Left lobe of liver (tissue), 2 donors: ENCODE data around the gene HOPX. TPM values are rescaled to one million over a fixed set of nuclear protein-coding genes. Genes with fewer than 3 reads are reported as not detected.
"Not testable (repeated sequence)": the region's sequence is repeated elsewhere in the genome, so short reads cannot be mapped to it uniquely, and the experiment has no call there.

ENCODE experiments used
- ATAC-seq: fragments of 200-7000 bp; cut with Tn5 transposase; one replicate; pipeline ENCODE4 v1.9.1; 2020; ENCODE audit warnings: mild to moderate bottlenecking, moderate library complexity
- DNase-seq: peaks from one replicate; pipeline ENCODE4 v3.0.0-alpha.2; 2020; ENCODE audit warnings: low spot score
- total RNA-seq: library from RNA; stranded (reverse); gene quantifications from one replicate; pipeline ENCODE4 v1.2.1, GENCODE V29; 2021
- donor health status: DM: no; HTN: no; CAD: no; lungs with moderate emphysema.
- donor health status: DM: no; HTN: yes; CAD: no.

The HOPX gene
- total RNA-seq, 1 donor from 2014 or later = 0.30 TPM

DNA sequence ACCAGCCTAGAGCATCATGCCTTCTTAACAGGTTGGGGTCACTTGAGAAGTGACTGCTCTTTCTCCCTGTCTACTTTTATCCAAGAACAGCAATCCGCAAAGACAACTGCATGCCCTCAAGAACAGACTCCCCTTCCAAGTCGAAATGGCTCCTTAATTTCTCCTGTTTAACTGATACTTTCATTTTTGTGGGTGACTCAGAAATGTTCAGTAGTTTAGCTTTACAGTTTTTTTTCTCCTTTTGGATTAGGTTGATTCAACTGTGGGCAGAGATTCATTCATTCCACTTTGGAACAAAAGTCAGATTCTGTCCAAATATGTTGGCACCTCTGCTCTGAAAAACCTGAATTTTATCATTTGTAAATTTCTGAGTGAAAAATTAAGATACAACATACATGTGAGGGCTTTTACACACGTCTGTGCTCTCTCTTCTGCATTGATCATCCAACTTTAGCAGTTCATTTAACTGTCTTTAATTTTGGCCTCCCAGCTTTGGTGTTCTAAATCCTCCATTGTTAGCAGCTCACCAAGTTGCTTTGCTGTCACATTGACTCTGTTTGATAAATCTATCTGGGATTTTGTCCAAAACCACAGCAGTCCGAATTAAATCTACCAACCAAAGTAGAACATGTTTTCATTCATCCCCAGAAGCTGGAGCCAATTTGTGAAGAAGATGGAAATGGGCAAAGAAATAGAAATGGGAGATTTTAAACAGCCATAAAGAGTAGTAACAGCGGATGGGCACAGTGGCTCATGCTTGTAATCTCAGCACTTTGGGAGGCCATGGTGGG lies 50.0 kb downstream of the HOPX start:
- DNase-seq = no peak
- no peak for ATAC-seq

DNA sequence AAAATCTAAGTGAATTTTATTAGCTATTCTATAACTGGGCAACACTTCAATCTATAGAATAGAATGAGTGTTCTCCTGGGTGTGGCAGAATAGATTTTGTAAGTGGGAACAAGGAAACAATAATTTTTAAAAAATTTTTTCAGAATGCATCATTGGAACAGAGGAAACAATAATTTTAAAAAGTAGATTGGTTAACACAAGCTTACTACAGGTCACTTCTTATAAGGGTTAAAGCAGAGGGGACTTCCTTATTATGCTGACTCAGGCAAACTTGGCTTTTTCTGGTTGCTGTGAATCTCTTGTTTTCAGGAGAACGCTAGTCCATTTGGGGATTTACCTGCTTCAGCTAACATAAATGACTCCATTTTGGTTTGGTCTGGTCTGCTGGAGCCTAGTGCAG lies 52.5 kb downstream of the HOPX start:
- no peak for ATAC-seq
- no peak for DNase-seq

DNA sequence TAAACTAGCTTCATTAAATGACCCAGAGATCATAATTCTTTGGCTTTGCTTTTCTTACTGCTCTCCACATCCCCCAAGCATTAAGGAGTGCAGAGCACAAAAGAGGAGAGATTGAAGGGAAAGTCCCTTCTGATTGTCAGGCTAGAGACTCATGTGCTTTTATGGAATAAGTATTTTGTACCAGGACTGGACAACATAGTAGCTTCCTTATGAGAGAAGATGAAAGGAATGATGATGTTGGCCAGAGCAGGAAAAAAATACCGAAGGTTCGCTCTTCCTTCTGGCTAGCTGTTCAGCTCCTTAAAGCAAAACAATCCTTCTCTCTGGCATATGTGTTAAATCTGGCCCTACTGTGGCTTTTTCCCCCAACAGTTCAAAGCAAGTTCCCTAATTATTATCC lies 53.1 kb downstream of the HOPX start:
- ATAC-seq (no peak), DNase-seq (no peak)

DNA sequence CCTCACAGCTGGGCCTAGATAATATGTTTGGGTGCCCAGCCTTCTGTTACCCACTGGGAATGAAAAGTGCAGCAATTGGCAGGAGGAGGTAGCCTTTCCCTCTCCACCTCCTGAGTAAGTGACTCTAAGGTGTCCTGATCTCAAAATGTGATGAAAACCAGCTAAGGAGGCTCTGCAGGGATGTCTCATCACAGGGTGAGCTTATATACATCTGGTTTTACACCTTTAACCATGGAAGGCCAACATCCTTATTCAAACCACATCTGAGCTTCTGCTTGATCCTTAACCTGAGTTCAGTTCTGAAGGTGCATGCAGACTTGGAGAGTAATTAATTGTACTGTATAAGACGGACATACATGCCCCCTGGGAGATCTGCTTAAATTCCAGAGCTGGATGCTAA lies 53.7 kb downstream of the HOPX start:
- no peak for ATAC-seq

DNA sequence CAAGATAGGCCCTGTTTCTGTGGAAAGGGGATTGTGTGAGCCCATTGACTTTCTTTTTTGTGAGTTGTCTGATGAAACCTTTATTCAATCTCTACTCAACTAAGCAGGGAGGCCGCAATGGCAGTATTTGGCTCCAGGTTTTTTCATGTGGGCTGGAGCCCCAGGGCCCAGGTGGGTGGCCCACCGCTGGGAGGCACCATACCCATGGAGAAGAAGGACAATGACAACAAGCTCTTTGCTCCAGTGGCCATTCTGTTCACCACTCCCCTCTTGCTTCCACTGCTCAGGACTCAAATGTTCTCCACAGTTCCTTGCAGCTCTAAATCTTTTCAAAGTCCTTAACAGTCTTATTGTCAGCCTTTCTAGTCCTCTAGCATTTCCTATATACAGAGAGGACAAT lies 54.1 kb downstream of the HOPX start:
- no peak for DNase-seq
- ATAC-seq = no peak

More for the DNA sequence above, 53.7 kb downstream of the HOPX start:
- no peak for DNase-seq

DNA sequence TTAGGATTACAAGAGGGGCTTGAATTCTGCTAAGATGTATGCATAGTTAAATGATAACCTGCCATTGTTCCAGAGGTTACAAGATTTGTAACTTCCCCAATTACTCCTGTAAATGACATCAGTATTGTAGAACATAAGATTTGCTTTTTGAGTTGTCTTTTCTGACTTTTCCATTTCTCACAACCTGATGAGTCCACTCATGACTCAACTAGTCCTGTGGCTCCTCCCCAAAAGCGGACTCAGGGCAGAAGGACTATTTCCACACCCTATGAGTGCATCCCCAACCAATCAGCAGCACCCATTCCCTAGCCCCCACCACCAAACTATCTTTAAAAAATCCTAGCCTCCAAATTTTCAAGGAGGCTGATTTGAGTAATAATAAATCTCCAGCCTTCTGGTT lies 54.7 kb downstream of the HOPX start:
- DNase-seq (no peak), ATAC-seq (no peak)

DNA sequence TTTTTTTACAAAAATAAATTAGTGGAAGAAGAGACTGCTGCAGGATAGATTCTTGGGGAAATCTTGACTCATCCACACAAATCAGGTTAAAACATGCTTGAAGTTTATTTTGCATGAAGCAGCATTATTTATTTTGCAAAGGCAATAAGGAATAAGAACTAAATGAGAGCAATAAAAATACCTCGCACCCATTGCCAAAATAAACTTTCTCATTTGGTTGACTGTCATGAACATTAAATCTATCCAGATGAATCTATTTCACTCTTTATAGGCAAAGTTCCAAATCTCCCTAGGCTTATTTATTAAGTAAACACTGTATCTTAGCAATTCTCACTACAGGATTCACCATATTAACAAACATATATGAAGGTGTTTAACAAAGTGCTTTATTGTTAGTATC lies 58.9 kb downstream of the HOPX start:
- DNase-seq = no peak
- no peak for ATAC-seq

DNA sequence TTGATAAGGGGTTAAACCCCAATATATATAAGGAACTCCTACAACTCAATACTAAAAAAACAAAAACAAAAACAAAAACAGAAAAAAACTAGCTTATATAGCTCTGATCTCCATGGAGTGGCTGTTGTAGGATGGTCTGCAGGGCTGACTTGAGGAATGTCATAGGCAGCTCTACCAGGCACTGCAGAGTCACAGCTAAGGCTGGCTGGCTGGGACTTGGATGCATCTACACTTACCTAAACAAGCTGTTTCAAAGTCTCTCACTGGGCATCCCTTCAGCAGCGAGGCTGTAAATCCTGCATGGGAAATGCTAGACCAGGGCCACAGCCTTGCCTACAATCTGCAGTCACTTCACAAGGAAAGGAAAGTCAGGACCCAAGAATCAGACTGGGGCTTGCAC lies 61.3 kb downstream of the HOPX start:
- ATAC-seq (no peak), DNase-seq (no peak)

DNA sequence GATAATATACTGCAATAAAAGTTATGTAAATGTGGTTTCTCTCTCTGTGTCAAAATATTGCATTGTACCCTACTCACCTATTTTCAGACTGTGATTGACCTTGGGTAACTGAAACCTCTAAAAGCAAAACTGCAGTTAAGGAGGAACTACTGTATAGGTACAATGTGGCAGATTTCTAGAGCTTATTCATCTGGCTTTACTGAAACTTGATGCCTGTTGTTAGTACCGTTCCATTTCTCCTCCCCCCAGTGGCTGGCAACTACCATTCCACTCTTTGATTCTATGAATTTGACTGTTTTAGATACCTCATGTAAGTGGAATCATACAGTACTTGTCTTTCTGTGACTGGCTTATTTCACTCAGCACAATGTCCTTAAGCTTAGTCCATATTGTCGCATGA lies 61.9 kb downstream of the HOPX start:
- DNase-seq (no peak), ATAC-seq (no peak)

DNA sequence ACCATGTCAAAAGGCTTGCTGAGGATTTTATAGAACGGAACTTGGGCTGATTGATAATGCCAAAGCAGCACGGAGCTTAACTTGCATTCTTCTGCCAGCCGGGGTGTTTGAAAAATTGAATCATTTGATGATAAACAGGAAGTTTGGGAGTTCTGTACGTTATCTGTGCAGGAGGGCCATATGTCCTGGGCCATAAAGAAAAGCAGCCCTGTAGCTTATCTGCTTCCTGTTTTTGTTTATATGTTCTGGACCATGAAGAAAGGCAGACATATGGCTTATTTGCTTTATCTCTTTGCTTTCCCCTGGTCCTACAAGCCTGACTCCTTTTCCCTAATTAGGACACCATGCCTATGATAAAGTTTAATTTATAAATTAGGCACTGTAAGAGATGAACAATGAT lies 62.4 kb downstream of the HOPX start:
- ATAC-seq (no peak), DNase-seq (no peak)

DNA sequence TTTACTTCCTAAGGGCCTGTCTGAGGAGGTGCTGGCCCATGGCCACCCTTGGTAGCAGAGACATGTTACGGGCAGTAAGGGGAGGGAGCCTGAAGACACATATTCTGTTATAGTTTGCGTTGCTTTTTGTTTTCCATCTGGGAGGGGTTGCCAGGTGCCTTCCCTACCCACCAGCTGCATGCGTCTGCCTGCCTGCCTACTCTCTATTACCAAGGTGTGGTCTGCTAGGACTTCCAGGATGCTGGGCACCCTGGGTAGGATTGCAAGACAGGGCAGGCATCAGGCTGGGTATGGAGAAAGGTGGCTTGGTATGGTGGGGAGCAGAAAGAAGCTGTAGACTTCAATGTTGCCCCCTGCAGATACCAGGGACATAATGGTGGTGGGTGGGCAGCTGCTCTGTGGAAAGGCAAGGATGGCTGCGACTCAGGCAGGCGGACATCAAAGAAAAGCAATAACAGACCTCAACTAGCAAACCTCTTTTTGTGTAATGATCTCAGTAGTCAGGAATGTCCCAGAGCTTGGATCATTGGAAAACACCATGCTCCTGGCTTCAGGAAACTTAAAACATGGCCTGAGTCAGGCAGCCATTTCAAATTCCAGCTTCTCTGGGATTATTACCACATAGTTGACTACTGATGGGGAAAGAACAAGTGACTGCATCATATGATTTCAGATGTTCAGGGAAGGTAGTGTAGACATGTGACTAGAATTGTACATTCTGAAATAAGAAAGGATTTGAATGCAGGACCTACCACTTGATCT lies 67.8 kb downstream of the HOPX start:
- ATAC-seq (no peak), DNase-seq (no peak)

DNA sequence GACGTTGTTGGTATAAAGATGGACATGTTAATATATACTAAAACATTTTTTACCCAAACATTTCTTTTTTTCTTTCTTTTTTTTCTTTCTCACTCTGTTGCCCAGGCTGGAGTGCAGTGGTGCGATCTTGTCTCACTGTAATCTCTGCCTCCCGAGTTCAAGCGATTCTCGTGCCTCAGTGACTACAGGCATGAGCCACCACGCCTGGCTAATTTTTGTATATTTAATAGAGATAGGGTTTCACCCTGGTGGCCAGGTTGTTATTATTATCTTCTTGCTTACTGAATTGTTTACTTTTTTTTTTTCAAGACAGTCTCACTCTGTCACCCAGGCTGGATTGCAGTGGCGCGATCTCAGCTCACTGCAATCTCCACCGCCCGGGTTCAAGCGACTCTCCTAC lies 68.8 kb downstream of the HOPX start:
- ATAC-seq = no peak

DNA sequence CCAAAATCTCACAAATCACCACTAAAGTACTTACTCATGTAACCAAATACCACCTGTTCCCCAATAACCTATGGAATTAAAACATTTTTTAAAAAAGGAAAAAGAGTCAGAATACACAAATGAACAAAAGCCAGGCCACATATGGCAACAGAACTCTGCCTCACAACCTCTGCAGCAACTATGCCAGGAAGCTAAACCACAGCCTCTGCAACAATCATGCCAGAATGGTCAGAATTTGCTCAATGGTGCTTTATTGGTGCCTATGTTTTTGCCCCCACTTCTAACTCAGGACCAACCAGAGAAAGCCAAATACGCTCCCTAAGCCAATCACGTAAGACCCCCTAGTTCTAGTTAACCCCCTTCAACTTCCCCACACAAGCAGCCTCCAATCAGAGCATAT lies 69.6 kb downstream of the HOPX start:
- DNase-seq (no peak), ATAC-seq (no peak)

More for the DNA sequence above, 68.8 kb downstream of the HOPX start:
- no peak for DNase-seq

DNA sequence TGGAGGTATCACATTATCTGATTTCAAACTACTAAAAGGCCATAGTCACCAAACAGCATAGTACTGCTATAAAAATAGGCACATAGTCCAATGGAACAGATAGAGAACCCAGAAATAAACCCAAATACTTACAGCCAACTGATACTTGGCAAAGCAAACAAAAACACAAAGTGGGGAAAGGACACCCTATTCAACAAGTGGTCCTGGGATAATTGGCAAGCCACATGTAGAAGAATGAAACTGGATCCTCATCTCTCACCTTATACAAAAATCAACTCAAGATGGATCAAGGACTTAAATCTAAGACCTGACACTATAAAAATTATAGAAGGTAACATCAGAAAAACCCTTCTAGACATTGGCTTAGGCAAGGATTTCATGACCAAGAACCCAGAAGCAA lies 70.9 kb downstream of the HOPX start:
- not testable (repeated sequence) for DNase-seq, ATAC-seq

DNA sequence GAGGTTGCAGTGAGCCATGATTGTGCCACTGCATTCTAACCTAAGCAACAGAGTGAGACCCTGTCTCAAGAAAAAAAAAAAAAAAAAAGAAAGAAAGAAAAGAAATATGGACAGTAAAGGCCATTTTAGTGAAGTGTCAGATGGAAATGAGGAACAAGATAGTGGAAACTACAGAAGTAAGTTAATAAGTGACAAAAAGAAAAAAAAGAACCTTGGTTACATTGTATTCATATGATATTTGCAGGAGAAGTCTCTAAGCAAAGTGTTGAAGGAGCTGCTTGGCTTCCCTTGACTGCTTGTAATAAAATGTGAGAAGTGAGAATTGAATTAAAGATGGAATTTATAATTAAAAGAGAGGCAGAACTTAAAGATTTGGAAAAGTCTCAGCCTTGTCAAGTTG lies 73.2 kb downstream of the HOPX start:
- ATAC-seq (no peak), DNase-seq (no peak)

DNA sequence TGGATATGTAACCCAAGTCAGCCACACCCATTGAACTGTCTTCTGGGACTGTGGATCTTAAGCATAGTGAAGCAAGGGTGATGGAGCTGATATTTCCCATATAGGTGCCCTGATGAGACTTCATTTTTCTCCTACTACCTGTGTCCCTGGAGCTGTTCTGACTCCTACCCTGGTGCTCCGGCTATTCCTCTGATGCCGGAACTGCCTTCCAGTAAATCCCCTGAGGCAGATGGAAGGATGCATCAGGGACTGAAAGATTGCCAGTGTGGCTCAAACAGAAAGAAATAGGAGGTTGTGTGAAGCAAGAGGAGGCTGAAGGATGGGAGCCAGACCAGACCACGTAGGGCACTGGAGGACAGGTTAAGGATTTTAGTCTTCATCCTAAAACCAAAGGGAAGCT lies 74.7 kb downstream of the HOPX start:
- ATAC-seq = no peak
- no peak for DNase-seq

DNA sequence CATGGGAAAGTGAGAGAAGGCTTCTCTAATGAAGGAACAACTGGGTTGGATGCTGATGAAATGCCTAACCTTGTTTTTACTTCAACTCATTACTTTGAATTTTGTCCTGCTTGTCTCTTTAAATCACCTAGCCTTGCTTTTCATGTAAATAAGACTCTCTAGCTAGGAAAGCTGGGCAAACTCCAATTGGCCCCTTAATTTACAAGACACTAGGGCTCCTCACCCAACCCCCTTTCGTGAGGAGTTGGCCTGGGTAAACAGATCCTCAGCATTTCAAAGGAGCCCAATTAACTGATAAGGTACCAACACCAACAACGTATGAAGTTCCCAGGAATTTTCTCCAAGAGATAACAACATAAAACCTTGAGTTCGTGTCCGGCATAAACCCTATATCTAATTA lies 75.6 kb downstream of the HOPX start:
- DNase-seq = not testable (repeated sequence)

DNA sequence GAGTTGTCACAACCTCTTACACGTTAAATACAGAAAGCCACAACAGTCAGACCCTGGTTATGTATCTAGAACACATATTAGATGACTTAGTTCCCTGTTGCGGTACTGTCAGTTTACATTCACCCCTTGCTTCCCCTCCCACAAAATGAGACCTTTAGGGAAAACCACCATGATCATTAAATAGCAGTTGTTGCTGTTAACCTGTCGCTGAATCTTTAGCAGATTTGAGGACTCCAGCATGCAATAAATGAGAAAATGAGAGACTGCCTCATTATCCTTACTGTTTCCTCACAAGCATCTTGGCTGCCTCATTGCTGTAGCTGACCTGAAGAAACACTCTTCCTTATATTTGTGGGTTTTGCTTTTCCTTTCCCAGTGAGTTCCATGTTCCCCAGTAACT lies 77.8 kb downstream of the HOPX start:
- no peak for ATAC-seq

More for the DNA sequence above, 75.6 kb downstream of the HOPX start:
- ATAC-seq = not testable (repeated sequence)

More for the DNA sequence above, 77.8 kb downstream of the HOPX start:
- no peak for DNase-seq
